H9 (cell line): ENCODE results near the gene SLC19A1. TPM values are rescaled to one million over a fixed set of nuclear protein-coding genes. Genes with fewer than 3 reads are reported as not detected.

Source experiments
- DNase-seq: peaks from one replicate; pipeline ENCODE4 v3.0.0-alpha.2; 2017
- H2AFZ ChIP-seq: one replicate; pipeline ENCODE4 v1.6.1; 2013; ENCODE audit warnings: mild to moderate bottlenecking, low read length, control low read depth, moderate library complexity
- H2AK5ac ChIP-seq: 2 replicates; pipeline ENCODE4 v1.6.1; 2013; ENCODE audit warnings: low read length, control low read depth, mixed read lengths; ENCODE audit not compliant: insufficient read length
- H2BK120ac ChIP-seq: one replicate; pipeline ENCODE4 v1.6.1; 2013; ENCODE audit warnings: low read depth, mild to moderate bottlenecking, low read length, control low read depth, inconsistent platforms; ENCODE audit not compliant: poor library complexity, severe bottlenecking
- H2BK12ac ChIP-seq: 2 replicates; pipeline ENCODE4 v1.6.1; 2013; ENCODE audit warnings: low read length, control low read depth, mixed read lengths, low read depth; ENCODE audit not compliant: insufficient read length
- H2BK15ac ChIP-seq: 2 replicates; pipeline ENCODE4 v1.6.1; 2013; ENCODE audit warnings: low read depth, low read length, control low read depth
- H2BK20ac ChIP-seq: one replicate; pipeline ENCODE4 v1.6.1; 2013; ENCODE audit warnings: low read depth, mild to moderate bottlenecking, low read length, control low read depth, inconsistent platforms; ENCODE audit not compliant: poor library complexity, severe bottlenecking
- H2BK5ac ChIP-seq: 2 replicates; pipeline ENCODE4 v1.6.1; 2013; ENCODE audit warnings: low read length, control low read depth, mixed read lengths; ENCODE audit not compliant: insufficient read length
- H3K14ac ChIP-seq: 2 replicates; pipeline ENCODE4 v1.6.1; 2013; ENCODE audit warnings: low read length, control low read depth; ENCODE audit not compliant: insufficient read depth
- H3K18ac ChIP-seq: 2 replicates; pipeline ENCODE4 v1.6.1; 2013; ENCODE audit warnings: low read depth, mild to moderate bottlenecking, mixed read lengths, low read length, control low read depth; ENCODE audit not compliant: insufficient read length
- H3K23ac ChIP-seq: 2 replicates; pipeline ENCODE4 v1.6.1; 2013; ENCODE audit warnings: low read length, control low read depth, mixed read lengths, low read depth; ENCODE audit not compliant: insufficient read length
- H3K23me2 ChIP-seq: 2 replicates; pipeline ENCODE4 v1.6.1; 2013; ENCODE audit warnings: low read depth, mild to moderate bottlenecking, mixed read lengths, low read length, control low read depth; ENCODE audit not compliant: insufficient read length, poor library complexity, severe bottlenecking
- H3K27ac ChIP-seq: 2 replicates; pipeline ENCODE4 v1.5.1; 2013; ENCODE audit warnings: low read length, control low read depth, mixed read lengths, low read depth; ENCODE audit not compliant: insufficient read length
- H3K27me3 ChIP-seq: 2 replicates; pipeline ENCODE4 v1.6.1; 2013; ENCODE audit warnings: low read length, control low read depth, inconsistent platforms; ENCODE audit not compliant: insufficient read depth
- H3K4ac ChIP-seq: 2 replicates; pipeline ENCODE4 v1.6.1; 2013; ENCODE audit warnings: low read depth, mild to moderate bottlenecking, control low read depth, inconsistent platforms, low read length, moderate library complexity
- H3K4me1 ChIP-seq: 2 replicates; pipeline ENCODE4 v1.6.1; 2013; ENCODE audit warnings: low read length, control low read depth, inconsistent platforms; ENCODE audit not compliant: insufficient read depth
- H3K4me2 ChIP-seq: 2 replicates; pipeline ENCODE4 v1.6.1; 2013; ENCODE audit warnings: low read length, control low read depth, mixed read lengths; ENCODE audit not compliant: insufficient read length, insufficient read depth
- H3K56ac ChIP-seq: 2 replicates; pipeline ENCODE4 v1.6.1; 2013; ENCODE audit warnings: low read depth, mild to moderate bottlenecking, mixed read lengths, low read length, control low read depth; ENCODE audit not compliant: insufficient read length
- H3K79me1 ChIP-seq: 2 replicates; pipeline ENCODE4 v1.6.1; 2013; ENCODE audit warnings: low read depth, mild to moderate bottlenecking, moderate library complexity, low read length, control low read depth, inconsistent platforms; ENCODE audit not compliant: insufficient read depth, poor library complexity, severe bottlenecking
- H3K79me2 ChIP-seq: 2 replicates; pipeline ENCODE4 v1.6.1; 2013; ENCODE audit warnings: low read length, control low read depth, inconsistent platforms; ENCODE audit not compliant: insufficient read depth
- H3K9ac ChIP-seq: 2 replicates; pipeline ENCODE4 v1.6.1; 2013; ENCODE audit warnings: low read length, control low read depth, mixed read lengths; ENCODE audit not compliant: insufficient read length; ENCODE audit errors: extremely low read depth
- H3K9me3 ChIP-seq: one replicate; pipeline ENCODE4 v1.6.1; 2013; ENCODE audit warnings: low read depth, low read length, inconsistent platforms; ENCODE audit not compliant: control insufficient read depth
- H3T11ph ChIP-seq: one replicate; pipeline ENCODE4 v1.6.1; 2013; ENCODE audit warnings: mild to moderate bottlenecking, low read length, control low read depth, inconsistent platforms
- H4K20me1 ChIP-seq: one replicate; pipeline ENCODE4 v1.6.1; 2013; ENCODE audit not compliant: control insufficient read depth, insufficient read length, insufficient read depth
- H4K5ac ChIP-seq: 2 replicates; pipeline ENCODE4 v1.6.1; 2013; ENCODE audit warnings: low read depth, mild to moderate bottlenecking, mixed read lengths, low read length, control low read depth; ENCODE audit not compliant: insufficient read length
- H4K8ac ChIP-seq: replicated peaks from 2 replicates; pipeline ENCODE4 v1.6.1; 2013; ENCODE audit warnings: low read length, control low read depth, mixed read lengths, low read depth; ENCODE audit not compliant: insufficient read length
- H4K91ac ChIP-seq: 2 replicates; pipeline ENCODE4 v1.6.1; 2013; ENCODE audit warnings: low read depth, mild to moderate bottlenecking, moderate library complexity, mixed read lengths, low read length, control low read depth; ENCODE audit not compliant: insufficient read length
- H3K27ac Mint-ChIP-seq, 3 experiments: 2 replicates in 2 of 3; 3 replicates in 1 of 3; pipeline ENCODE4 v1.8.0; 2020 to 2021; ENCODE audit warnings: mixed read lengths in 3 of 3, mild to moderate bottlenecking in 1 of 3, moderate library complexity in 1 of 3
- H3K27me3 Mint-ChIP-seq: 2 replicates; pipeline ENCODE4 v1.8.0; 2021; ENCODE audit warnings: low read depth, mild to moderate bottlenecking, moderate library complexity, mixed read lengths
- H3K36me3 Mint-ChIP-seq, 3 experiments: 2 replicates in 2 of 3; 3 replicates in 1 of 3; pipeline ENCODE4 v1.8.0; 2020 to 2021; ENCODE audit warnings: low read depth in 3 of 3, mixed read lengths in 3 of 3; ENCODE audit not compliant: insufficient read depth in 1 of 3
- H3K4me1 Mint-ChIP-seq, 2 experiments: 2 replicates each; pipeline ENCODE4 v1.8.0; 2020; ENCODE audit warnings: mixed read lengths in 2 of 2
- H3K4me3 Mint-ChIP-seq, 2 experiments: 2 replicates in 1 of 2; 3 replicates in 1 of 2; pipeline ENCODE4 v1.8.0; 2020 to 2021; ENCODE audit warnings: mild to moderate bottlenecking in 2 of 2, mixed read lengths in 2 of 2, moderate library complexity in 1 of 2
- H3K9me3 Mint-ChIP-seq, 2 experiments: 2 replicates in 1 of 2; 3 replicates in 1 of 2; pipeline ENCODE4 v1.8.0; 2020; ENCODE audit warnings: mild to moderate bottlenecking in 2 of 2, mixed read lengths in 2 of 2, moderate library complexity in 1 of 2
- WGBS: extraction: QIAGEN DNeasy Blood & Tissue Kit; methylation state at CpG from one replicate; pipeline ENCODE4 v1.1.7; 2013; ENCODE audit warnings: missing lambda C conversion rate, low lambda C conversion rate, mixed read lengths; ENCODE audit not compliant: insufficient read length; ENCODE audit errors: extremely low coverage; 5-methylcytosine and 5-hydroxymethylcytosine counted together
- total RNA-seq: library from RNA; stranded (reverse); gene quantifications from 2 replicates; pipeline ENCODE4 v1.2.1, GENCODE V29; 2021
- TF ChIP-seq, protein P1 (sequence below): fragments of 200-600 bp; sonication (generic); conservative IDR thresholded peaks from 3 replicates; pipeline ENCODE4 v1.8.0; 2021; ENCODE audit warnings: antibody characterized with exemption, mild to moderate bottlenecking

Gene SLC19A1
- total RNA-seq, 1 experiment from 2014 or later: 32.4 TPM

- Mint-ChIP-seq H3K36me3 (peaks cover 3 to 39% (median 29%) of the 10 kb centered on the region in 3 experiments; a peak in 6 of 7 replicates), H3K27me3 (peaks cover 7% of the 10 kb centered on the region; the same call in 1 of the 2 replicates), H3K4me1 (peaks cover 0 to 4% of the 10 kb centered on the region in 2 experiments; a peak in 1 of 4 replicates), H3K27ac (no peak overlapping the region), H3K9me3 (no peaks in the 10 kb centered on the region; a peak in 1 of 5 replicates), H3K4me3 (no peak overlapping the region)
- H3K23me2 ChIP-seq: no peaks in the 10 kb centered on the region
- H3K79me2 ChIP-seq: no peaks in the 10 kb centered on the region
- H4K91ac ChIP-seq: no peak overlapping the region
- no peak overlapping the region for H3K14ac ChIP-seq
- no peak overlapping the region for H2BK20ac ChIP-seq
- H2BK12ac ChIP-seq: no peak overlapping the region
- no peaks in the 10 kb centered on the region for H3K9me3 ChIP-seq
- H3K56ac ChIP-seq: no peak overlapping the region
- H3K4me1 ChIP-seq: no peaks in the 10 kb centered on the region
- H2AFZ ChIP-seq: no peak overlapping the region
- TF ChIP-seq, protein P1, sequence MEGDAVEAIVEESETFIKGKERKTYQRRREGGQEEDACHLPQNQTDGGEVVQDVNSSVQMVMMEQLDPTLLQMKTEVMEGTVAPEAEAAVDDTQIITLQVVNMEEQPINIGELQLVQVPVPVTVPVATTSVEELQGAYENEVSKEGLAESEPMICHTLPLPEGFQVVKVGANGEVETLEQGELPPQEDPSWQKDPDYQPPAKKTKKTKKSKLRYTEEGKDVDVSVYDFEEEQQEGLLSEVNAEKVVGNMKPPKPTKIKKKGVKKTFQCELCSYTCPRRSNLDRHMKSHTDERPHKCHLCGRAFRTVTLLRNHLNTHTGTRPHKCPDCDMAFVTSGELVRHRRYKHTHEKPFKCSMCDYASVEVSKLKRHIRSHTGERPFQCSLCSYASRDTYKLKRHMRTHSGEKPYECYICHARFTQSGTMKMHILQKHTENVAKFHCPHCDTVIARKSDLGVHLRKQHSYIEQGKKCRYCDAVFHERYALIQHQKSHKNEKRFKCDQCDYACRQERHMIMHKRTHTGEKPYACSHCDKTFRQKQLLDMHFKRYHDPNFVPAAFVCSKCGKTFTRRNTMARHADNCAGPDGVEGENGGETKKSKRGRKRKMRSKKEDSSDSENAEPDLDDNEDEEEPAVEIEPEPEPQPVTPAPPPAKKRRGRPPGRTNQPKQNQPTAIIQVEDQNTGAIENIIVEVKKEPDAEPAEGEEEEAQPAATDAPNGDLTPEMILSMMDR: no peak
- no peak overlapping the region for H4K8ac ChIP-seq
- DNase-seq: no peak
- H3K23ac ChIP-seq: no peak overlapping the region
- no peak overlapping the region for H3K18ac ChIP-seq
- H3K79me1 ChIP-seq: no peaks in the 10 kb centered on the region
- no peak overlapping the region for H3K27ac ChIP-seq
- no peak overlapping the region for H4K5ac ChIP-seq
- no peak overlapping the region for H3T11ph ChIP-seq
- no peak overlapping the region for H2BK15ac ChIP-seq
- H3K4me2 ChIP-seq: no peak overlapping the region
- H3K9ac ChIP-seq: no peak overlapping the region
- no peak overlapping the region for H2BK5ac ChIP-seq
- WGBS: no CpG with 5 or more reads among the region's 22 CpGs
- H3K4ac ChIP-seq: no peak overlapping the region
- H3K27me3 ChIP-seq: no peaks in the 10 kb centered on the region
- no peaks in the 10 kb centered on the region for H4K20me1 ChIP-seq
- H2BK120ac ChIP-seq: no peak overlapping the region
- H2AK5ac ChIP-seq: no peak overlapping the region
Observed at GRCh38 chr21:45506241-45506817, 35.9 kb downstream of the SLC19A1 start.
